Loucy (cell line): Measurements from ENCODE around the gene SSH2.
"Not testable (repeated sequence)": the region's sequence is repeated elsewhere in the genome, so short reads cannot be mapped to it uniquely, and the experiment has no call there.

Experiments
- H2AFZ ChIP-seq: fragments of 200-600 bp; sonication (generic); 2 replicates; pipeline ENCODE4 v1.6.0; 2016; ENCODE audit warnings: antibody characterized with exemption, mild to moderate bottlenecking, low read length, moderate library complexity
- H3F3A ChIP-seq: fragments of 200-600 bp; 2 replicates; pipeline ENCODE4 v1.6.0; 2016; ENCODE audit warnings: antibody characterized with exemption, low read depth, mild to moderate bottlenecking
- H3K27me3 ChIP-seq: fragments of 200-600 bp; sonication (generic); 2 replicates; pipeline ENCODE4 v1.6.1; 2014; ENCODE audit warnings: low read length, mild to moderate bottlenecking; ENCODE audit not compliant: insufficient read depth, poor library complexity, severe bottlenecking
- H3K36me3 ChIP-seq: fragments of 200-600 bp; sonication (generic); 2 replicates; pipeline ENCODE4 v1.6.1; 2016; ENCODE audit warnings: low read length; ENCODE audit not compliant: insufficient read depth
- H3K4me1 ChIP-seq: fragments of 200-600 bp; sonication (generic); 2 replicates; pipeline ENCODE4 v1.5.1; 2014; ENCODE audit warnings: low read length, mild to moderate bottlenecking; ENCODE audit not compliant: insufficient read depth, poor library complexity, severe bottlenecking
- H3K4me2 ChIP-seq: fragments of 200-600 bp; sonication (generic); 2 replicates; pipeline ENCODE4 v1.6.0; 2014; ENCODE audit warnings: antibody characterized with exemption, low read length, low read depth, mild to moderate bottlenecking; ENCODE audit not compliant: poor library complexity, severe bottlenecking
- H3K4me3 ChIP-seq: fragments of 200-600 bp; sonication (generic); 2 replicates; pipeline ENCODE4 v1.5.1; 2014; ENCODE audit warnings: low read length, mild to moderate bottlenecking, mixed read lengths; ENCODE audit not compliant: poor library complexity, severe bottlenecking
- H3K79me2 ChIP-seq: fragments of 200-600 bp; sonication (generic); 2 replicates; pipeline ENCODE4 v1.6.1; 2014; ENCODE audit warnings: low read length; ENCODE audit not compliant: insufficient read depth
- H3K9ac ChIP-seq: fragments of 200-600 bp; sonication (generic); 2 replicates; pipeline ENCODE4 v1.6.0; 2014; ENCODE audit warnings: mild to moderate bottlenecking, low read depth, low read length, moderate library complexity; ENCODE audit not compliant: poor library complexity, severe bottlenecking
- H3K9me2 ChIP-seq: fragments of 200-600 bp; sonication (generic); replicated peaks from 2 replicates; pipeline ENCODE4 v1.6.1; 2016; ENCODE audit warnings: low read depth, low read length, mixed read lengths
- H3K9me3 ChIP-seq: fragments of 200-600 bp; sonication (generic); 2 replicates; pipeline ENCODE4 v1.6.1; 2014; ENCODE audit warnings: mild to moderate bottlenecking, antibody characterized with exemption, low read length, low read depth; ENCODE audit not compliant: insufficient read depth
- H4K20me1 ChIP-seq: fragments of 200-600 bp; sonication (generic); 2 replicates; pipeline ENCODE4 v1.6.0; 2014; ENCODE audit warnings: antibody characterized with exemption, low read length, mild to moderate bottlenecking; ENCODE audit not compliant: insufficient read depth, poor library complexity, severe bottlenecking
- EZH2phosphoT487 ChIP-seq: fragments of 200-600 bp; IDR thresholded peaks from 2 replicates; pipeline ENCODE4 v1.6.1; 2018; ENCODE audit warnings: antibody characterized with exemption, mild to moderate bottlenecking, moderate library complexity, borderline replicate concordance
- TF ChIP-seq, protein P1 (sequence below): fragments of 200-600 bp; sonication (generic); conservative IDR thresholded peaks from 2 replicates; pipeline ENCODE4 v1.5.1; 2014; ENCODE audit warnings: mild to moderate bottlenecking, antibody characterized with exemption, low read length

SSH2 gene

DNA sequence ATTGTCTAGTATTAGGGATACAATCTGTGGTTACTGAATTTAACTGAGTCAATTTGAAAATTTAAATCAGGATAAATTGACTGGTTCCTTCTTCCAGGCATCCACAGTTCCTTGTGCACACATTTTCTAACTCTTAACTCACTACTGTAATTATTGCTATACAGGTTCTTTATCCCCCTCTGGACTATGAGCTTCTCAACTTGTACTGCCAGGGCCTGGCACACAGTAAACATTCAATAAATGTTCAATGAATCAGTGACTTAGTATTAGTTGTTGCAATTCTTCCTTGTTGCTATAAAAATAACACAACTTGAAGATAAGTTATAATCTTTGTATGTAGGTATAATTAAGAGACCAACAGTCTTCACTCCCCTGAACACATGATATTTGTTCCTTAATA is 67.9 kb downstream of the SSH2 start:
- Histone ChIP-seq H3K79me2 (peaks cover 84% of the 10 kb centered on the region), H3F3A (no peaks in the 10 kb centered on the region), H3K4me1 (no peaks in the 10 kb centered on the region), H3K9ac (no peak overlapping the region), H3K27me3 (no peaks in the 10 kb centered on the region), H2AFZ (no peak overlapping the region), H3K36me3 (no peaks in the 10 kb centered on the region), H4K20me1 (peaks cover 17% of the 10 kb centered on the region), H3K4me3 (no peak overlapping the region), H3K9me2 (no peaks in the 10 kb centered on the region), H3K9me3 (peaks cover 6% of the 10 kb centered on the region; the same call in 1 of the 2 replicates), H3K4me2 (no peak overlapping the region)
- TF ChIP-seq, protein P1, sequence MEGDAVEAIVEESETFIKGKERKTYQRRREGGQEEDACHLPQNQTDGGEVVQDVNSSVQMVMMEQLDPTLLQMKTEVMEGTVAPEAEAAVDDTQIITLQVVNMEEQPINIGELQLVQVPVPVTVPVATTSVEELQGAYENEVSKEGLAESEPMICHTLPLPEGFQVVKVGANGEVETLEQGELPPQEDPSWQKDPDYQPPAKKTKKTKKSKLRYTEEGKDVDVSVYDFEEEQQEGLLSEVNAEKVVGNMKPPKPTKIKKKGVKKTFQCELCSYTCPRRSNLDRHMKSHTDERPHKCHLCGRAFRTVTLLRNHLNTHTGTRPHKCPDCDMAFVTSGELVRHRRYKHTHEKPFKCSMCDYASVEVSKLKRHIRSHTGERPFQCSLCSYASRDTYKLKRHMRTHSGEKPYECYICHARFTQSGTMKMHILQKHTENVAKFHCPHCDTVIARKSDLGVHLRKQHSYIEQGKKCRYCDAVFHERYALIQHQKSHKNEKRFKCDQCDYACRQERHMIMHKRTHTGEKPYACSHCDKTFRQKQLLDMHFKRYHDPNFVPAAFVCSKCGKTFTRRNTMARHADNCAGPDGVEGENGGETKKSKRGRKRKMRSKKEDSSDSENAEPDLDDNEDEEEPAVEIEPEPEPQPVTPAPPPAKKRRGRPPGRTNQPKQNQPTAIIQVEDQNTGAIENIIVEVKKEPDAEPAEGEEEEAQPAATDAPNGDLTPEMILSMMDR: no peak
- TF ChIP-seq EZH2phosphoT487: no peak

DNA sequence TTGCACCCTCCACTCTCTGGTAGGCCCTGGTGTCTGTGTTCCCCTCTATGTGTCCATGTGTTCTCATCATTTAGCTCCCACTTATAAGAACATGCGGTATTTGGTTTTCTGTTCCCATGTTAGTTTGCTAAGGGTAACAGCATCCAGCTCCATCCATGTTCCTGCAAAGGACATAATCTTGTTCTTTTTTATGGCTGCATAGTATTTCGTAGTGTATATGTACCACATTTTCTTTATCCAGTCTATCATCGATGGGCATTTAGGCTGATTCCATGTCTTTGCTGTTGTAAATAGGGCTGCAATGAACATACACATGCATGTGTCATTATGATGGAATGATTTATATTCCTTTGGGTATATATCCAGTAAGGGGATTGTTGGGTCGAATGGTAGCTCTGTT is 70.6 kb downstream of the SSH2 start:
- H3K36me3 ChIP-seq, H3F3A ChIP-seq, H3K9me3 ChIP-seq, H3K4me1 ChIP-seq, H3K27me3 ChIP-seq, H3K9me2 ChIP-seq, H2AFZ ChIP-seq, H4K20me1 ChIP-seq, H3K4me3 ChIP-seq, H3K9ac ChIP-seq, H3K4me2 ChIP-seq: not testable (repeated sequence)
- peaks cover 75% of the 10 kb centered on the region for H3K79me2 ChIP-seq

DNA sequence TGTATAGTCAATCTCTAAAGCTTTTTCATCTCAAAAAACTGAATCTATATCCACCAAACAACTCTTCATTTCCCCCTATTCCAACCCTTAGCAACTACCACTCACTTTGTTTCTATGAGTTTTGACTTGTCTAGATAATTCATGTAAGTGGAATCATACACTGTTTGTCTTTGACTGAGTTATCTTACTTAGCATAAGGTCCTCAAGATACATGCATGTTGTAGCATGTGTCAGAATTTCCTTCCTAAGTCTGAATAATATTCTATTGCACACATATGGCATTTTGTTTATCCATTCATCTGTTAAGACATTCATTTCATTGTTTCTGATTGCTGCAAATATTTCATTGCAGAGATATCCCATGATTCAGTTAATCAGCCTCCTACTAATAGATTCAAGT is 72.2 kb downstream of the SSH2 start:
- no peak overlapping the region for H3K4me3 ChIP-seq
- no peaks in the 10 kb centered on the region for H3K36me3 ChIP-seq
- no peak for TF ChIP-seq EZH2phosphoT487
- TF ChIP-seq, protein P1: no peak
- no peak overlapping the region for H3K9ac ChIP-seq
- peaks cover 76% of the 10 kb centered on the region for H3K79me2 ChIP-seq
- H3K9me2 ChIP-seq: no peaks in the 10 kb centered on the region
- H3K27me3 ChIP-seq: no peaks in the 10 kb centered on the region
- H3K4me1 ChIP-seq: no peaks in the 10 kb centered on the region
- no peak overlapping the region for H2AFZ ChIP-seq
- no peak overlapping the region for H3K4me2 ChIP-seq
- H4K20me1 ChIP-seq: peaks cover 4% of the 10 kb centered on the region
- no peaks in the 10 kb centered on the region for H3F3A ChIP-seq
- peaks cover 6% of the 10 kb centered on the region; the same call in 1 of the 2 replicates for H3K9me3 ChIP-seq

DNA sequence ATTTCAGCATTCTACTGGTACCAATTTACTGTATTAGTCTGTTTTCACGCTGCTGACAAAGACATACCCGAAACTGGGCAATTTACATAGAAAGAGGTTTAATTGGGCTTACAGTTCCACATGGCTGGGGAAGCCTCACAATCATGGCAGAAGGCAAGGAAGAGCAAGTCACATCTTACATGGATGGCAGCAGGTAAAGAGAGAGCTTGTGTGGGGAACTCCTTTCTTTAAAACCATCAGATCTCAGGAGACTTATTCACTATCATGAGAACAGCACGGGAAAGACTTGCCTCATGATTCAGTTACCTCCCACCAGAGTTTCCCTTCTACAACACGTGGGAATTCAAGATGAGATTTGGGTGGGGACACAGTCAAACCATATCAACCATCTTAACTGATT is 72.9 kb downstream of the SSH2 start:
- peaks cover 72% of the 10 kb centered on the region for H3K79me2 ChIP-seq
- H3K4me2 ChIP-seq, H3K4me1 ChIP-seq, H3F3A ChIP-seq, H3K9me3 ChIP-seq, H3K4me3 ChIP-seq, H3K9me2 ChIP-seq, H3K27me3 ChIP-seq, H3K36me3 ChIP-seq, H3K9ac ChIP-seq, H2AFZ ChIP-seq, H4K20me1 ChIP-seq: not testable (repeated sequence)
